Natural killer cell (primary cell): Measurements from ENCODE around the gene TRAP1. TPM values are rescaled to one million over a fixed set of nuclear protein-coding genes. Genes with fewer than 3 reads are reported as not detected.
"Not testable (repeated sequence)": the region's sequence is repeated elsewhere in the genome, so short reads cannot be mapped to it uniquely, and the experiment has no call there.

ENCODE experiments used
- ATAC-seq, 3 donors: fragments of 150-1000 bp in 2 of 3; fragments of 200-7000 bp in 1 of 3; cut with Tn5 transposase; 1 replicate in 1 of 3; 2 replicates in 2 of 3; pipeline ENCODE4 v1.10.0; 2021; ENCODE audit warnings: mild to moderate bottlenecking in 2 of 3, moderate library complexity in 2 of 3
- DNase-seq, 2 donors: peaks; one replicate each; pipeline versions ENCODE4 v3.0.0 to v3.0.0-alpha.2; 2013 to 2021; ENCODE audit warnings: mixed read lengths in 1 of 2
- H3K27ac ChIP-seq: one replicate; pipeline ENCODE4 v1.5.1; 2013; ENCODE audit warnings: mild to moderate bottlenecking, low read length
- H3K27me3 ChIP-seq: one replicate; pipeline ENCODE4 v1.6.1; 2013; ENCODE audit warnings: low read length; ENCODE audit not compliant: control insufficient read depth, insufficient read depth
- H3K36me3 ChIP-seq: one replicate; pipeline ENCODE4 v1.6.1; 2013; ENCODE audit warnings: low read length; ENCODE audit not compliant: control insufficient read depth, insufficient read depth
- H3K4me1 ChIP-seq: one replicate; pipeline ENCODE4 v1.6.1; 2013; ENCODE audit warnings: low read length; ENCODE audit not compliant: control insufficient read depth, insufficient read depth
- H3K4me3 ChIP-seq: one replicate; pipeline ENCODE4 v1.5.1; 2013; ENCODE audit warnings: low read length
- H3K9me3 ChIP-seq: one replicate; pipeline ENCODE4 v1.6.1; 2013; ENCODE audit warnings: low read length; ENCODE audit not compliant: control insufficient read depth, insufficient read depth
- H3K27ac Mint-ChIP-seq, 2 donors: one replicate each; pipeline ENCODE4 v1.8.0; 2022; ENCODE audit warnings: mild to moderate bottlenecking in 2 of 2, mixed read lengths in 2 of 2, moderate library complexity in 1 of 2
- H3K27me3 Mint-ChIP-seq, 2 donors: one replicate each; pipeline ENCODE4 v1.8.0; 2022; ENCODE audit warnings: low read depth in 2 of 2, mixed read lengths in 2 of 2
- H3K36me3 Mint-ChIP-seq: one replicate; pipeline ENCODE4 v1.8.0; 2022; ENCODE audit warnings: mixed read lengths
- H3K4me1 Mint-ChIP-seq, 2 donors: one replicate each; pipeline ENCODE4 v1.8.0; 2022; ENCODE audit warnings: mixed read lengths in 2 of 2
- H3K4me3 Mint-ChIP-seq: one replicate; pipeline ENCODE4 v1.8.0; 2022; ENCODE audit warnings: mild to moderate bottlenecking, moderate library complexity, mixed read lengths
- H3K9me3 Mint-ChIP-seq, 2 donors: one replicate each; pipeline ENCODE4 v1.8.0; 2022; ENCODE audit warnings: mixed read lengths in 2 of 2
- WGBS: methylation state at CpG from one replicate; pipeline ENCODE4 v1.1.7; 2013; ENCODE audit warnings: missing lambda C conversion rate; ENCODE audit not compliant: insufficient coverage; 5-methylcytosine and 5-hydroxymethylcytosine counted together
- intact Hi-C: fragments of 100-400 bp; cut with micrococcal nuclease; formaldehyde crosslinking; loops from one replicate; pipeline ENCODE4 v1.14.2; 2022
- total RNA-seq, 4 donors: library from RNA; stranded (reverse); fragments of 120-200 nt in 1 of 4; gene quantifications; one replicate each; pipeline versions ENCODE4 v1.2.3 to v1.2.4, GENCODE V29; 2013 to 2022
- TF ChIP-seq, protein P1 (sequence below): fragments of 200-600 bp; IDR thresholded peaks from one replicate; pipeline ENCODE4 v1.8.0; 2022; ENCODE audit warnings: antibody characterized with exemption

TRAP1 gene
- total RNA-seq, 3 donors from 2014 or later (not counting 1 experiment from before 2014, with no cell fraction given) = 33.7 to 56.7 (median 54.6) TPM

DNA sequence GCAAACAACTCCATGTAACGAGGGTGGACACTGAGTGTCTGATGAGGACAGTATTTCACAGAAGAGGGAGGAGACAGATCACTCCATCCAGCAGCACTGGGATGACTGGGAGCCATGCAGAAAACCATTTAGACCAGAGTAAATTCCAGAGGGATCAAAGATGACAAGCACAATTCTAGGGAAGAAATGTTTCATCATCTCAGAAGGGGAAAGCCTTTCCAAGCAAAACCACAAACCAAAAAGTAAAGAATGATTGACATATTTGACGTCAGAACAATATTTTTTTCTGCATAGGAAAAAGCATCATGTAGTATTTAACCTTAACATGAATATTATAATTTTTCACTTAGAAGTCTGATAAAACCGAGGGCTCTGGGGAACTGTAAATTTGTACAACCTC is 58.1 kb downstream of the TRAP1 start:
- H3K9me3 Mint-ChIP-seq = no peaks in the 10 kb centered on the region
- H3K4me1 Mint-ChIP-seq = peaks cover 2 to 7% of the 10 kb centered on the region in 2 donors
- H3K36me3 ChIP-seq = peaks cover 70% of the 10 kb centered on the region
- no peaks in the 10 kb centered on the region for H3K9me3 ChIP-seq
- DNase-seq (no peak), ATAC-seq (no peak)
- TF ChIP-seq, protein P1, sequence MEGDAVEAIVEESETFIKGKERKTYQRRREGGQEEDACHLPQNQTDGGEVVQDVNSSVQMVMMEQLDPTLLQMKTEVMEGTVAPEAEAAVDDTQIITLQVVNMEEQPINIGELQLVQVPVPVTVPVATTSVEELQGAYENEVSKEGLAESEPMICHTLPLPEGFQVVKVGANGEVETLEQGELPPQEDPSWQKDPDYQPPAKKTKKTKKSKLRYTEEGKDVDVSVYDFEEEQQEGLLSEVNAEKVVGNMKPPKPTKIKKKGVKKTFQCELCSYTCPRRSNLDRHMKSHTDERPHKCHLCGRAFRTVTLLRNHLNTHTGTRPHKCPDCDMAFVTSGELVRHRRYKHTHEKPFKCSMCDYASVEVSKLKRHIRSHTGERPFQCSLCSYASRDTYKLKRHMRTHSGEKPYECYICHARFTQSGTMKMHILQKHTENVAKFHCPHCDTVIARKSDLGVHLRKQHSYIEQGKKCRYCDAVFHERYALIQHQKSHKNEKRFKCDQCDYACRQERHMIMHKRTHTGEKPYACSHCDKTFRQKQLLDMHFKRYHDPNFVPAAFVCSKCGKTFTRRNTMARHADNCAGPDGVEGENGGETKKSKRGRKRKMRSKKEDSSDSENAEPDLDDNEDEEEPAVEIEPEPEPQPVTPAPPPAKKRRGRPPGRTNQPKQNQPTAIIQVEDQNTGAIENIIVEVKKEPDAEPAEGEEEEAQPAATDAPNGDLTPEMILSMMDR = no peak
- no peak overlapping the region for H3K27ac Mint-ChIP-seq
- intact Hi-C loops = no loop called here
- no peak overlapping the region for H3K27ac ChIP-seq
- no peaks in the 10 kb centered on the region for H3K4me1 ChIP-seq
- no peaks in the 10 kb centered on the region for H3K27me3 ChIP-seq
- no peak overlapping the region for H3K4me3 ChIP-seq
- no peaks in the 10 kb centered on the region for H3K27me3 Mint-ChIP-seq
- H3K36me3 Mint-ChIP-seq = no peaks in the 10 kb centered on the region
- no peak overlapping the region for H3K4me3 Mint-ChIP-seq
- WGBS = 100% methylated on average over 2 of the region's 3 CpGs

DNA sequence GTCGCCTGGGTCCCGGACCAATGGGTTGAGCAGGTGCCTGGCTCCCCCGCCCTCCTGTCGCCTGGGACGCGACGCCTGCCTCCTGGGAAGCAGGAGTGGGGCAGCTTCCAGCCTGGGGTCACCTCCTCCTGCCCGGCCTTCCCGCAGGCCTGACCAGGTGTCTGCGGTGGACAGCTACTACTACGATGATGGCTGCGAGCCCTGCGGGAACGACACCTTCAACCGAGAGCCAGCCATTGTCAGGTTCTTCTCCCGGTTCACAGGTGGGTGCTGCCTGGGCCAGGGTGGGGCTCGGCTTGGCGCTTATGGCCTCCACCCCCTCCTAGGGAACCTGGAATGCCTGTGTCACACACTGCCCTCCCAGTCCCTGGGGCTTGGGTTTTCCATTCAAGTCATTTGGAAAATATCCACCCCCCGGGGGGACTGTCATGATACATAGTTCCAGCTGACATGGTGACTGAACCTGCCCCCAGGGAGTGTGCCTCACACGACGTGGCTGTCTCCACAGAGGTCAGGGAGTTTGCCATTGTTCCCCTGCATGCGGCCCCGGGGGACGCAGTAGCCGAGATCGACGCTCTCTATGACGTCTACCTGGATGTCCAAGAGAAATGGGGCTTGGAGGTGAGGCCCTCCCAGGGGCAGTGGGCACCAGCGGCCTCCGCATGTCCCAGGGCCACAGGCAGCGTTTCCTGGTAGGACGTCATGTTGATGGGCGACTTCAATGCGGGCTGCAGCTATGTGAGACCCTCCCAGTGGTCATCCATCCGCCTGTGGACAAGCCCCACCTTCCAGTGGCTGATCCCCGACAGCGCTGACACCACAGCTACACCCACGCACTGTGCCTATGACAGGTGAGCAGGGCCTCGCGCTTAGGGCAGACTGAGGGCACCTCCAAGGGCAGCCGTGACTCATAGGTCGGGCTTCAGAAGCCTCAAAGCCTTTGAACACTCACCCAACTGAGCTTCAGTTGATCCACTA is 60.5 kb downstream of the TRAP1 start:
- ATAC-seq (no peak), DNase-seq (no peak)
- H3K27ac Mint-ChIP-seq = no peak overlapping the region
- TF ChIP-seq, protein P1 = no peak
- no peak overlapping the region for H3K4me3 Mint-ChIP-seq
- Histone ChIP-seq H3K4me3 (no peak overlapping the region), H3K27ac (no peak overlapping the region), H3K36me3 (peaks cover 59% of the 10 kb centered on the region), H3K27me3 (no peaks in the 10 kb centered on the region), H3K9me3 (no peaks in the 10 kb centered on the region), H3K4me1 (no peaks in the 10 kb centered on the region)
- intact Hi-C loops = no loop called here
- H3K4me1 Mint-ChIP-seq = peaks cover 6 to 11% of the 10 kb centered on the region in 2 donors
- H3K27me3 Mint-ChIP-seq = no peaks in the 10 kb centered on the region
- WGBS = 94% methylated on average over 42 of the region's 42 CpGs
- no peaks in the 10 kb centered on the region for H3K36me3 Mint-ChIP-seq
- H3K9me3 Mint-ChIP-seq = no peaks in the 10 kb centered on the region

DNA sequence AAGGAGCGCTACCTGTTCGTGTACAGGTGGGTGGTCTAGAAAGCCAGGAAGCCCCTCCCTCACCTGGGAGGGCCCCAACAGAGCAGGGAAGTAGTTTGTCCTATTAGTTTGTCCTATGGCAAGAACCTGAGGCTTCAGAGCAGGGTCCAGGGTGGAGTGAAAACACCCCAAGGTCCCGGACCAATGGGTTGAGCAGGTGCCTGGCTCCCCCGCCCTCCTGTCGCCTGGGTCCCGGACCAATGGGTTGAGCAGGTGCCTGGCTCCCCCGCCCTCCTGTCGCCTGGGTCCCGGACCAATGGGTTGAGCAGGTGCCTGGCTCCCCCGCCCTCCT is 61.2 kb downstream of the TRAP1 start:
- H3K9me3 Mint-ChIP-seq, intact Hi-C loops, H3K36me3 Mint-ChIP-seq, H3K4me1 ChIP-seq, DNase-seq, H3K27me3 ChIP-seq, H3K9me3 ChIP-seq, H3K27me3 Mint-ChIP-seq, H3K27ac ChIP-seq, ATAC-seq, H3K4me3 ChIP-seq, H3K4me3 Mint-ChIP-seq, H3K27ac Mint-ChIP-seq, H3K4me1 Mint-ChIP-seq: not testable (repeated sequence)
- WGBS = 96% methylated on average over 4 of the region's 10 CpGs
- H3K36me3 ChIP-seq = peaks cover 55% of the 10 kb centered on the region

DNA sequence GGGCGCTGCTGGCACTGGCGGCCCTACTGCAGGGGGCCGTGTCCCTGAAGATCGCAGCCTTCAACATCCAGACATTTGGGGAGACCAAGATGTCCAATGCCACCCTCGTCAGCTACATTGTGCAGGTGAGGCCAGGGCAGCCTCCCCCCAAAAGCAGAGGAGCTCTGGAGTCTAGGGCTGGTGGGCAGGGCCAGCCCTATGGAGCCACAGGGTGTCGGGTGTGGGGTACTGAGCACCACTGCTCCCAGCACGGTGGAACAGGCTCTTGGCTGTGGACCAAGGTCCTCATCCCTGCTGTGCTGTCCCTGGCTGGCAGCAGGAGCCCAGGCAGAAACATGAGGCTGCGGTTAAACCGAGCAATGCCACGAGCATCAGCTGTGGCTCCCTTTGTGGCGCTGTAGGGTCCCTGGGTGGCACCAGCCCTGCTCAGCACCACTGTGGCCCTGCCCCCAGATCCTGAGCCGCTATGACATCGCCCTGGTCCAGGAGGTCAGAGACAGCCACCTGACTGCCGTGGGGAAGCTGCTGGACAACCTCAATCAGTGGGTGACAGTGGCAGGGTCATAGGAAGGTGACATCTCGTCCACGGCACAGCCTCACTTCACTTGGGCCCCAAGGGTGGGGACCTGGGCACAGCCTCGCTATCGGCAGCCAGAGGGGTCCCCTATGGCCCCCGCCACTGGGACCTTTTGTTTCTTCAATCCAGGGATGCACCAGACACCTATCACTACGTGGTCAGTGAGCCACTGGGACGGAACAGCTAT is 61.7 kb downstream of the TRAP1 start:
- no peaks in the 10 kb centered on the region for H3K4me1 ChIP-seq
- Mint-ChIP-seq H3K36me3 (no peaks in the 10 kb centered on the region), H3K27ac (no peak overlapping the region), H3K9me3 (no peaks in the 10 kb centered on the region), H3K27me3 (no peaks in the 10 kb centered on the region), H3K4me3 (no peak overlapping the region), H3K4me1 (peaks cover 6% of the 10 kb centered on the region in 2 donors)
- no peaks in the 10 kb centered on the region for H3K9me3 ChIP-seq
- TF ChIP-seq, protein P1 = no peak
- H3K27me3 ChIP-seq = no peaks in the 10 kb centered on the region
- 96% methylated on average over 21 of the region's 21 CpGs for WGBS
- intact Hi-C loops = no loop called here
- DNase-seq (no peak), ATAC-seq (no peak)
- peaks cover 55% of the 10 kb centered on the region for H3K36me3 ChIP-seq
- no peak overlapping the region for H3K27ac ChIP-seq
- H3K4me3 ChIP-seq = no peak overlapping the region
